Smooth muscle cell (in vitro differentiated cells): ENCODE results near the gene ARSD. TPM values are rescaled to one million over a fixed set of nuclear protein-coding genes. Genes with fewer than 3 reads are reported as not detected.

ENCODE experiments used
- DNase-seq: peaks from one replicate; lab custom pipeline; 2025; ENCODE audit not compliant: unreplicated experiment; lab: John Stamatoyannopoulos, UW
- H2AFZ ChIP-seq: fragments of 200-600 bp; sonication (generic); 2 replicates; pipeline ENCODE4 v1.6.0; 2016; ENCODE audit warnings: antibody characterized with exemption, low read depth, mild to moderate bottlenecking
- H3F3A ChIP-seq: fragments of 200-600 bp; sonication (generic); 2 replicates; pipeline ENCODE4 v1.6.0; 2017; ENCODE audit warnings: antibody characterized with exemption, low read depth
- H3K27ac ChIP-seq: fragments of 200-600 bp; sonication (generic); 2 replicates; pipeline ENCODE4 v1.5.1; 2016; ENCODE audit warnings: low read depth, mild to moderate bottlenecking
- H3K27me3 ChIP-seq: fragments of 200-600 bp; sonication (generic); 2 replicates; pipeline ENCODE4 v1.6.1; 2016; ENCODE audit warnings: low read depth, mild to moderate bottlenecking
- H3K36me3 ChIP-seq: fragments of 200-600 bp; sonication (generic); 2 replicates; pipeline ENCODE4 v1.5.1; 2016; ENCODE audit warnings: low read depth
- H3K4me1 ChIP-seq: fragments of 200-600 bp; sonication (generic); 2 replicates; pipeline ENCODE4 v1.5.1; 2016; ENCODE audit warnings: low read depth
- H3K4me2 ChIP-seq: fragments of 200-600 bp; sonication (generic); 2 replicates; pipeline ENCODE4 v1.6.0; 2016; ENCODE audit warnings: mild to moderate bottlenecking
- H3K4me3 ChIP-seq: fragments of 200-600 bp; sonication (generic); 2 replicates; pipeline ENCODE4 v1.5.1; 2016; ENCODE audit warnings: mild to moderate bottlenecking
- H3K79me2 ChIP-seq: fragments of 200-600 bp; sonication (generic); 2 replicates; pipeline ENCODE4 v1.6.0; 2016; ENCODE audit warnings: low read depth, mild to moderate bottlenecking
- H3K9ac ChIP-seq: fragments of 200-600 bp; sonication (generic); 2 replicates; pipeline ENCODE4 v1.6.0; 2016; ENCODE audit warnings: low read depth
- H3K9me3 ChIP-seq: fragments of 200-600 bp; sonication (generic); replicated peaks from 2 replicates; pipeline ENCODE4 v1.5.1; 2016; ENCODE audit warnings: low read depth
- H4K20me1 ChIP-seq: fragments of 200-600 bp; sonication (generic); 2 replicates; pipeline ENCODE4 v1.6.0; 2016; ENCODE audit warnings: low read depth
- CTCF ChIP-seq: fragments of 200-600 bp; sonication (generic); IDR thresholded peaks from 2 replicates; pipeline ENCODE4 v1.5.1; 2017; ENCODE audit warnings: borderline replicate concordance, mild to moderate bottlenecking, antibody characterized with exemption; ENCODE audit not compliant: insufficient read depth, poor library complexity, severe bottlenecking
- WGBS: methylation state at CpG from one replicate; pipeline ENCODE4 v1.1.7; 2016; ENCODE audit warnings: low lambda C conversion rate; 5-methylcytosine and 5-hydroxymethylcytosine counted together
- polyA plus RNA-seq: library from polyadenylated mRNA; unstranded; fragments of >200 nt; fragmentation: Nextera tagmentation; extraction: Ambion mirVana; gene quantifications from 2 replicates; pipeline ENCODE4 v1.2.1, GENCODE V29; 2016
- total RNA-seq: library from RNA; depleted of rRNA; stranded (reverse); fragments of >200 nt; gene quantifications from 2 replicates; pipeline ENCODE4 v1.2.3, GENCODE V29; 2014

ARSD gene
- total and polyA plus RNA-seq, 2 experiments from 2014 or later: 21.1 to 30.7 TPM

- no peak overlapping the region for H2AFZ ChIP-seq
- H3K4me3 ChIP-seq: no peak overlapping the region
- H3K27me3 ChIP-seq: no peaks in the 10 kb centered on the region
- H3K4me2 ChIP-seq: no peak overlapping the region
- no peaks in the 10 kb centered on the region for H3K4me1 ChIP-seq
- no peaks in the 10 kb centered on the region for H3F3A ChIP-seq
- WGBS: 97% methylated on average over 2 of the region's 2 CpGs
- H3K79me2 ChIP-seq: no peaks in the 10 kb centered on the region
- no peak overlapping the region for H3K27ac ChIP-seq
- H3K36me3 ChIP-seq: no peaks in the 10 kb centered on the region
- no peak for DNase-seq
- no peaks in the 10 kb centered on the region for H3K9me3 ChIP-seq
- no peak for TF ChIP-seq CTCF
- no peaks in the 10 kb centered on the region for H4K20me1 ChIP-seq
- no peak overlapping the region for H3K9ac ChIP-seq
Measured at GRCh38 chrX:2855761-2856160, 73.4 kb downstream of the ARSD start.

GRCh38 chrX:2854918-2855317 lies 74.2 kb downstream of the ARSD start:
- no peaks in the 10 kb centered on the region for H4K20me1 ChIP-seq
- WGBS: 98% methylated on average over 21 of the region's 21 CpGs
- H3K36me3 ChIP-seq: no peaks in the 10 kb centered on the region
- H3K4me2 ChIP-seq: no peak overlapping the region
- no peak overlapping the region for H3K27ac ChIP-seq
- H2AFZ ChIP-seq: no peak overlapping the region
- H3K9me3 ChIP-seq: no peaks in the 10 kb centered on the region
- DNase-seq: no peak
- peaks cover 4% of the 10 kb centered on the region for H3K4me1 ChIP-seq
- TF ChIP-seq CTCF: no peak
- no peaks in the 10 kb centered on the region for H3F3A ChIP-seq
- H3K4me3 ChIP-seq: no peak overlapping the region
- H3K9ac ChIP-seq: no peak overlapping the region
- H3K27me3 ChIP-seq: no peaks in the 10 kb centered on the region
- H3K79me2 ChIP-seq: no peaks in the 10 kb centered on the region

Other genes with a start within 250 kb of the ARSD start
- 647 and 726 TPM in 2 replicates for gene CD99, start 238.0 kb downstream of the ARSD start, total RNA-seq
- gene CD99, start 238.0 kb downstream of the ARSD start, polyA plus RNA-seq: 1,194 and 1,373 TPM in 2 replicates
- gene XG, start 177.3 kb downstream of the ARSD start, total RNA-seq: 1.1 and 2.6 TPM in 2 replicates
- 1.3 and 3.6 TPM in 2 replicates for gene XG, start 177.3 kb downstream of the ARSD start, polyA plus RNA-seq
- gene GYG2, start 100.4 kb downstream of the ARSD start, total RNA-seq: 23.1 and 25.3 TPM in 2 replicates
- 35.0 and 44.1 TPM in 2 replicates for gene GYG2, start 100.4 kb downstream of the ARSD start, polyA plus RNA-seq
- not detected in 2 replicates for gene ARSH, start 77.2 kb upstream of the ARSD start, total RNA-seq
- gene ARSH, start 77.2 kb upstream of the ARSD start, polyA plus RNA-seq: not detected in 2 replicates
- not detected in 2 replicates for gene ARSF, start 112.1 kb upstream of the ARSD start, total RNA-seq
- not detected in 2 replicates for gene ARSF, start 112.1 kb upstream of the ARSD start, polyA plus RNA-seq